ENCODE data around the gene PDIK1L.

Gene PDIK1L

DNA sequence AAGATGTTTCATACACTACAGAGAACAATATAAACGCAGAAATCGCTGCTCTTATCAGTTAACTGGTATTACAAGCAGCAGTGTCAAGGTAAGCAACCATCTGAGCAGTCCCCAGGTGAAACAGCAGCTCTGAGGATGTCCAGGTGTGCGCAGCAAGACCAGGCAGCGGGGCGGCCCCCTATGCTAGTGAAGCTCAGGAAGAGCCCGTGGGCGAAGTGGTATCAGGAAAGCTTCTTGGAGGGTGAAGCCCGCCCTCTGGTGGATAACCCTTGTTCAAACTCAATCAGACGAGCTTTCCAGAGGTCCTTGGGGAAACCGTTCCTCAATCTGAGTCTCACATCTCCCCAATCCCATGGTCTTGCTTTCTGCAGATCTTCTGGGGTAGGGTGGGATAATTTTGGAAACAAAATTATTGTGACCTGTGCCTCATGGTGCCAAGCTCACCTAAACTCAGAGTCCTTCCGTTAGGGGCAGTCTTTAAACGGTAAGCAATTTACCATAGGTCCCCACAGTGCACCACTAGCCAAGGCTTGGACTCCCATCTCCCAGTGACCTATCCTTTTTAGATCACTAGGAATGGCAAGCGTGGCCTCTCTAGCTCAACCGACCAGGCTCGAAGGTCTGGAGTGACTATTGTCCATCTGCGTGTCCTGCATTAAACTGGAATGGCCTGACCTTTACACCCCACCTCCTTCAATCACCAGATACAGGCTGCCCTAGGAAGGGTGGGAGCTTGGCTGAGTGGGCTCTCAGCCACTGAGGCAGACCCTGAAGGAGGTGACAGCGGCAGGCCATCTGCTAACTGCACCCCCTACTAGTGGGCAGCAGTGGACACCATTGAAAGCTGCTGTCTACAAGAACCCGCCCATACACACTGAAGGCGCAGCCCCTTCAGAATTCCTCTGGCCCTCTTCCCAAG lies 33.7 kb downstream of the PDIK1L start:
- TF ChIP-seq GATA2 (IDR thresholded peaks at IDR 0.05; ENCODE audit: low read depth, low read length) (no peak), GATA3 (IDR thresholded peaks at IDR 0.05; ENCODE audit: low read depth, low read length) (no peak)

DNA sequence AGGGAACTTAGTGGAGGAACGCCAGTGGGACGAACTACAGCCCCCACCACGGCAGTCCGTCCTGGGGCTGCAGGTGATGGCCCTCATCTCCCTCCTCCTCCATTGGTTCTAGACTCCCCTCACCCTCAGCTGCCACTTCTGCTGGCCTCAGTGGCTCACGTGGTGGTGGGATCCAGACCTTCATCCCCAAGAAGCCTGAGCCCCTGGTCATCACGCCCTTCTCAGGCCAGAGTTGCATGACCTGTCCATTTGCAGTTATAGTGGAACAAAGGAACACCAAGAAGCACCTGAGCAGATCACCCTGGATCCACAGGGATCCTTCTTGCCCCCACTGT lies 34.3 kb downstream of the PDIK1L start:
- TF ChIP-seq GATA2 (IDR thresholded peaks at IDR 0.05; ENCODE audit: low read depth, low read length) (no peak), GATA3 (IDR thresholded peaks at IDR 0.05; ENCODE audit: low read depth, low read length) (no peak)

- TF ChIP-seq GATA2 (IDR thresholded peaks at IDR 0.05; ENCODE audit: low read depth, low read length) (no peak), GATA3 (IDR thresholded peaks at IDR 0.05; ENCODE audit: low read depth, low read length) (no peak)
Observed at GRCh38 chr1:26148887-26149286, 37.3 kb downstream of the PDIK1L start.

DNA sequence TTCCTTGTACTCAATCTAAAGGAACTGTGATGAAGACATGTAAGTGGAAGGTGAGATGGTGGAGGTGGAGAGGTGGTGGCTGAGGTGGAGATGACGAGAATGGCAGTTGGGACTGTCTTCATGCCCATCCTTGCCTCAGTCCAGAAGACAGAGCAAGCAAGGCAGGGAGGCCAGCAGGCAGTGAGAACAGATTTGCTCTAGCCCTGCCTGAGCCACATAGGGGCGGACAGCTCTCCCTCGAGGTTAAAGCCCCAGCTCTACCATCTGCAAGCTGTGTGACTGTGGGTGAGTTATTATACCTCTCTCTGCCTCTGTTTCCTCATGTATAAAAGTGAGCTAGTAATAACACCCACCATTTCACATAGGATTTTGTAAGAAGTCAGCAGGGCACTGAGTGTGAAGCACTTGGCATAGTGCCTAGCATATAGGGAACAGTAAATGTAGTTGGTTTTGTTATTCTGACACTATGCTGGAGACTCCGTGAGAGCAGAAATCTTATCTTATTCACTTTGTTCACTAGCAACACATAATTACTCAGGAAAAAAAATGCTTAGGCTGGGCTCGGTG lies 42.4 kb downstream of the PDIK1L start:
- TF ChIP-seq GATA2 (IDR thresholded peaks at IDR 0.05; ENCODE audit: low read depth, low read length): no peak
- TF ChIP-seq GATA3 (IDR thresholded peaks at IDR 0.05; ENCODE audit: low read depth, low read length): no peak

- TF ChIP-seq GATA2 (IDR thresholded peaks at IDR 0.05; ENCODE audit: low read depth, low read length) (no peak), GATA3 (IDR thresholded peaks at IDR 0.05; ENCODE audit: low read depth, low read length) (no peak)
Observed at GRCh38 chr1:26154750-26155149, 43.1 kb downstream of the PDIK1L start.

GRCh38 chr1:26155370-26156284 lies 44.0 kb downstream of the PDIK1L start:
- TF ChIP-seq GATA2 (IDR thresholded peaks at IDR 0.05; ENCODE audit: low read depth, low read length): no peak
- TF ChIP-seq GATA3 (IDR thresholded peaks at IDR 0.05; ENCODE audit: low read depth, low read length): no peak

- TF ChIP-seq GATA3 (IDR thresholded peaks at IDR 0.05; ENCODE audit: low read depth, low read length) (no peak), GATA2 (IDR thresholded peaks at IDR 0.05; ENCODE audit: low read depth, low read length) (no peak)
Observed at GRCh38 chr1:26156285-26157038, 44.8 kb downstream of the PDIK1L start.

DNA sequence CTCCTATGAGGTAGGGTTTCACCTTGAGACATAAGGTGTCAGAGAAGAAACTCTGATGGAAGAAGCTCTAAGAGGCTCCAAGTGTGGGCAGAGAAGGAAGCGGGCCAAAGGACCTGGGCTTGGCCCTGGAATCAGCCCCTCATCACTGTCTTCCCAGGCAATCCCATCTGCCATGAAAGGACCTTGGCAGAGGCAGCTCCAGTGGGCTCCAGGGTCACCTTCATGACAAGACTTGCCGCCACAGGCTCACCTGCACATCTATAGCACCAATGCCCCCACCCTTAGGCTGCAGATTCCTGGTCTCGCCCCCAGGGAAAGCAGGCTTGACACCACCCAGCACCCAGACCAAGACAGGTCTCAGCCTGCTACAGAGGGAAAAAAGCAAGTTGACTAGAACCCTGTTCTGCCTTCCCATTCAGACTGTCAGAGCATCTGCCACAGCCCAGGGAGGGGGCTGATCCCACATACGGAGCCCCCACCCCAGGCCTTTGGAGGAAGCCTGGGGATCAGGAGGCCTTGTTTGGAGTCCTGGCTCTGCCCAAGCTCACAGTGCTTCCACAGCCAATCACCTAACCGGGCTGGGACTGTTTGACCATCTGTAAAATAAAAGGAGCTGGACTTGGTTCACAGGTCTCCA lies 46.8 kb downstream of the PDIK1L start:
- TF ChIP-seq GATA3 (IDR thresholded peaks at IDR 0.05; ENCODE audit: low read depth, low read length): no peak
- TF ChIP-seq GATA2 (IDR thresholded peaks at IDR 0.05; ENCODE audit: low read depth, low read length): no peak

GRCh38 chr1:26158908-26159742 lies 47.5 kb downstream of the PDIK1L start, which contains the start of gene FAM110D:
TSS of gene FAM110D (plus strand) at chr1:26159079. CDS start at chr1:26161292, 2,213 bp downstream.
- TF ChIP-seq GATA3 (IDR thresholded peaks at IDR 0.05; ENCODE audit: low read depth, low read length) (no peak), GATA2 (IDR thresholded peaks at IDR 0.05; ENCODE audit: low read depth, low read length) (no peak)

GRCh38 chr1:26159743-26160039 lies 48.1 kb downstream of the PDIK1L start:
- TF ChIP-seq GATA2 (IDR thresholded peaks at IDR 0.05; ENCODE audit: low read depth, low read length): no peak
- TF ChIP-seq GATA3 (IDR thresholded peaks at IDR 0.05; ENCODE audit: low read depth, low read length): no peak

DNA sequence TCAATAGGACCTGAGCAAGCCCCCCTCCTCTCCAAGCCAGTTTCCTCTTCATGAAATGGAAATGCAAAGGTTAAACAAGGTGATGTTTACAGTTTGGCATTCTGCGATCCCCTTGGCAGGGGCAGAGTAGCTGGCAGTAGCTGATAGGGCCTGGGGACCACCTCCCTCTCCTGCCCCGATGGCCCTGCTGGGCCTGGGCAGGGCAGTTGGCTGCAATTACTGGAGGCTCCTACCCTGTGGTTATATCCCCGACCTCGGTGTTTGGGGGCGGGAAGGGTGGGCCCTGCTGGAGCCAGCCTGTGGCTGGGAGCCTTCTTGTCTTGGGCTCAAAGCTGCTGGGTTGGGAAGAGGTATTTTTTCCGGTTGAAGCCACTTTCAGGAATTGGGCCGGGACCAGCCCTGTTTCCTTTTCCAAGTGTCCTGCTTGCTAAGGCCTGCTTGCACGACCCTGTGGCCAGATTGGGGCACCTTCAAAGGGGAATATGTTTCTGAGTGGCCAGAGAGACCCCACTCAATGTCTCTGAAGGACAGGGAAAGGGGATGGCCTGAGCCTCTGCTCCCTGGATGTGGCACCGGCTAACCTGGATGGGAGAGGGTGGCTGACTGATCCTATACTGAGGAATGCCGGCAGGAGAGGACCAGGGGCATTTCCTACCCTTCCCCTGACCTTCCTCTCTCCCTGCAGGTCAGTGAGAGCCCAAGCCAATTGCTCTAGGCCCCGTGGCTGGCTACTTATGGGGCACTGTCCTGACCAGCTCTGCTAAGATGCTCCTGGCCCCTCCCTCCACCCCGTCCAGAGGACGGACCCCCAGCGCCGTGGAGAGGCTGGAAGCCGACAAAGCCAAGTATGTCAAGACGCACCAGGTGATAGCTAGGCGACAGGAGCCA lies 49.1 kb downstream of the PDIK1L start:
- TF ChIP-seq GATA3 (IDR thresholded peaks at IDR 0.05; ENCODE audit: low read depth, low read length): no peak
- TF ChIP-seq GATA2 (IDR thresholded peaks at IDR 0.05; ENCODE audit: low read depth, low read length): no peak
